Mammary epithelial cell (primary cell): ENCODE measurements around the gene COL6A1.

Experiments
- CTCF ChIP-seq, 2 donors: IDR thresholded peaks in 1 of 2; conservative IDR thresholded peaks in 1 of 2; 2 replicates each; pipeline ENCODE4 v1.5.1; 2011 to 2012; ENCODE audit warnings: inconsistent platforms in 2 of 2, low read length in 2 of 2, mild to moderate bottlenecking in 2 of 2, control low read depth in 1 of 2, low read depth in 1 of 2; ENCODE audit not compliant: insufficient read depth in 1 of 2; ENCODE audit errors: extremely low read depth in 1 of 2
- EZH2 ChIP-seq: IDR thresholded peaks from 2 replicates; pipeline ENCODE4 v1.6.1; 2012; ENCODE audit warnings: low read length, inconsistent platforms, borderline replicate concordance

GRCh38 chr21:45986316-45987051 lies 4.9 kb downstream of the COL6A1 start:
- TF ChIP-seq EZH2 (no peak), CTCF (conservative IDR thresholded peaks at IDR 0.05 in 1 of 2, IDR thresholded peaks at IDR 0.05 in 1 of 2; ENCODE audit: extremely low read depth in 1 of 2, insufficient read depth in 1 of 2, low read depth in 1 of 2, low read length in 2 of 2) (no peak)
